ENCODE results near the gene BAG3.

- TF ChIP-seq CTCF (IDR thresholded peaks at IDR 0.05) (no peak), POLR2A (IDR thresholded peaks at IDR 0.05) (no peak), POLR2AphosphoS5 (IDR thresholded peaks at IDR 0.05) (no peak)
Observed at GRCh38 chr10:119675483-119676170, 24.4 kb downstream of the BAG3 start.
